Effector memory CD8-positive, alpha-beta T cell (primary cell): ENCODE data around the gene PBX1.
"Not testable (repeated sequence)": the region's sequence is repeated elsewhere in the genome, so short reads cannot be mapped to it uniquely, and the experiment has no call there.

Experiments used
- ATAC-seq: fragments of 150-1000 bp; cut with Tn5 transposase; replicated peaks from 2 replicates; pipeline ENCODE4 v1.10.0; 2021; ENCODE audit warnings: mild to moderate bottlenecking, moderate library complexity
- DNase-seq, 3 experiments: peaks; one replicate each; pipeline ENCODE4 v3.0.0; 2021
- H3K27ac Mint-ChIP-seq, 2 donors: one replicate each; pipeline ENCODE4 v1.8.0; 2022; ENCODE audit warnings: mild to moderate bottlenecking in 2 of 2, mixed read lengths in 2 of 2, moderate library complexity in 2 of 2
- H3K27me3 Mint-ChIP-seq, 2 donors: one replicate each; pipeline ENCODE4 v1.8.0; 2022; ENCODE audit warnings: mixed read lengths in 2 of 2
- H3K36me3 Mint-ChIP-seq: one replicate; pipeline ENCODE4 v1.8.0; 2022; ENCODE audit warnings: mild to moderate bottlenecking, moderate library complexity, mixed read lengths; ENCODE audit not compliant: insufficient read depth
- H3K4me1 Mint-ChIP-seq, 2 donors: one replicate each; pipeline ENCODE4 v1.8.0; 2022; ENCODE audit warnings: low read depth in 2 of 2, mixed read lengths in 2 of 2
- H3K4me3 Mint-ChIP-seq, 2 donors: one replicate each; pipeline ENCODE4 v1.8.0; 2022; ENCODE audit warnings: mild to moderate bottlenecking in 2 of 2, mixed read lengths in 2 of 2, moderate library complexity in 2 of 2
- H3K9me3 Mint-ChIP-seq, 2 donors: one replicate each; pipeline ENCODE4 v1.8.0; 2022; ENCODE audit warnings: mixed read lengths in 2 of 2
- total RNA-seq, 9 experiments: gene quantifications; one replicate each; lab custom pipeline; 2026; lab: John Stamatoyannopoulos, UW

Gene PBX1
- 0 to 3.1 (median 0.58) reads per million in 9 experiments for total RNA-seq

- DNase-seq (peak; percentile 45 to 57 (median 56)), ATAC-seq (peak; percentile 99)
These were observed at the start of gene PBX1 for GRCh38 chr1:164558461-164559341. Gene PBX1, plus strand, starts transcription at chr1:164559184.

GRCh38 chr1:164510435-164510834, 48.5 kb upstream of the PBX1 start:
- ATAC-seq (no peak), DNase-seq (no peak)
- no peak overlapping the region for H3K4me3 Mint-ChIP-seq
- H3K4me1 Mint-ChIP-seq = no peaks in the 10 kb centered on the region
- H3K9me3 Mint-ChIP-seq = peaks cover 0 to 5% of the 10 kb centered on the region in 2 donors
- H3K27me3 Mint-ChIP-seq = no peaks in the 10 kb centered on the region
- H3K36me3 Mint-ChIP-seq = no peaks in the 10 kb centered on the region
- no peak overlapping the region for H3K27ac Mint-ChIP-seq

More at GRCh38 chr1:164558461-164559341, at the start of gene PBX1:
- H3K4me3 Mint-ChIP-seq = peak within 1 kb of the TSS; percentile 71 to 72
- H3K4me1 Mint-ChIP-seq = peaks cover 2 to 7% of the 10 kb centered on the region in 2 donors
- no peaks in the 10 kb centered on the region for H3K36me3 Mint-ChIP-seq
- H3K27me3 Mint-ChIP-seq = peaks cover 11 to 13% of the 10 kb centered on the region in 2 donors
- no peak within 1 kb of the TSS for H3K27ac Mint-ChIP-seq
- H3K9me3 Mint-ChIP-seq = peaks cover 0 to 2% of the 10 kb centered on the region in 2 donors

DNA sequence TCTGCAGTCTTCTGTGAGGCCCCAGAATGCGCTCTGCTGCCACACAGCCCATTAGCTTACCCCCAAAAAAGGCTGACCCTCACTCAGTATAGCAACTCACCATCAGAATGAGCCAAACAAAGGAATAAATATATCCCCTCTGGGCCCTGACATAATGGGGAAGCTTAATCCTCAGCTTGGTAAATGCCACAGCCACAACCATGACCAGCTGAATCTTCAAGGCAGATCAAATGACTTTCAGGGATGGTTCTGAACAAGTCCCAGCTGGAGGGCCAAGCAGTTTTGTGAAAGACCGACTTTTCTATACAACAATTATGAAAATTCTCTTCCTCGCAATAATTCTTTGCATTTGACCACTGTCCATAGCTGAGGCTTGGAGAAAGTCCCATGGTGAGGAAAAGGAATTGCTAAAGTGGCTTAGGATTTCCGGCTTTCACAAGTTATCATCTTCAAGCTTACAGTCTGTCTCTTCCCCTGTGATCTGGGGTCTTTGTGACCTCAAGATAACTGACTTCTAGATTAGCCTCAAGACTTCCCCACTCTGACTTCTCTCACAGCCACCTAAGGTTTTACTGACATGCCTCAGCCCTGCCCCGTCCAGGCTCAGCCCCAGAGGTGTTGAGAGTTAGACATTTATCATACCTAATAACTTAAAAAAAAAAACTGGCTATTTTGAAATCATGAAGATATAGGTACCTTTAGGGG, 47.8 kb upstream of the PBX1 start:
- Mint-ChIP-seq H3K27ac (no peak overlapping the region), H3K9me3 (peaks cover 0 to 5% of the 10 kb centered on the region in 2 donors), H3K4me1 (no peaks in the 10 kb centered on the region), H3K36me3 (no peaks in the 10 kb centered on the region), H3K4me3 (no peak overlapping the region), H3K27me3 (no peaks in the 10 kb centered on the region)
- ATAC-seq (no peak), DNase-seq (no peak)

- H3K27ac Mint-ChIP-seq = no peak overlapping the region
- no peak for DNase-seq
- no peak for ATAC-seq
- no peaks in the 10 kb centered on the region for H3K4me1 Mint-ChIP-seq
- no peaks in the 10 kb centered on the region for H3K27me3 Mint-ChIP-seq
- peaks cover 0 to 4% of the 10 kb centered on the region in 2 donors for H3K9me3 Mint-ChIP-seq
- no peaks in the 10 kb centered on the region for H3K36me3 Mint-ChIP-seq
- no peak overlapping the region for H3K4me3 Mint-ChIP-seq
These were observed 43.8 kb upstream of the PBX1 start for GRCh38 chr1:164515231-164515630.

- Mint-ChIP-seq H3K9me3 (peaks cover 0 to 2% of the 10 kb centered on the region in 2 donors), H3K27me3 (no peaks in the 10 kb centered on the region), H3K27ac (no peak overlapping the region), H3K4me3 (no peak overlapping the region), H3K36me3 (no peaks in the 10 kb centered on the region), H3K4me1 (no peaks in the 10 kb centered on the region)
- no peak for DNase-seq
- ATAC-seq = no peak
These were observed 43.2 kb upstream of the PBX1 start for GRCh38 chr1:164515711-164516331.

DNA sequence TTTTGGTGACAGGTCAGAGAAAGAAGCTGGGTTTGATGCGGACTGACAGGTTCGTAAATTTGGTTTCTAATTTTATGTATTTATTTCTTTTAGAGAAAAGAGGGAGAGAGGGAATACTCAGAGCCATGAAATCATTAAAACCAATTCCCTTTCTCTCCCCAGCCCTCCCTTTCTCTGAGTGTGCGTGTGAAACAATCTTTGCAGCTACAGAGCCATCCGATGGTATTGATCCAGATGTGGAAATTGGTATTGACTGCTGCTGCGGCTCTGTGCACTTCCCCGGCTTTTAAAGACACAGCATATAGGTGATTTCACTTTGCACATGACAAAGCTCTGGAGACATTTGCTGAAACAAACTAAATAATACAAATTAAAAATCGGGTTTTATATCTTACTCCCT, 42.4 kb upstream of the PBX1 start:
- no peaks in the 10 kb centered on the region for H3K4me1 Mint-ChIP-seq
- DNase-seq = no peak
- no peaks in the 10 kb centered on the region for H3K36me3 Mint-ChIP-seq
- H3K27me3 Mint-ChIP-seq = no peaks in the 10 kb centered on the region
- no peak overlapping the region for H3K27ac Mint-ChIP-seq
- no peak for ATAC-seq
- H3K4me3 Mint-ChIP-seq = no peak overlapping the region
- peaks cover 0 to 2% of the 10 kb centered on the region in 2 donors for H3K9me3 Mint-ChIP-seq

DNA sequence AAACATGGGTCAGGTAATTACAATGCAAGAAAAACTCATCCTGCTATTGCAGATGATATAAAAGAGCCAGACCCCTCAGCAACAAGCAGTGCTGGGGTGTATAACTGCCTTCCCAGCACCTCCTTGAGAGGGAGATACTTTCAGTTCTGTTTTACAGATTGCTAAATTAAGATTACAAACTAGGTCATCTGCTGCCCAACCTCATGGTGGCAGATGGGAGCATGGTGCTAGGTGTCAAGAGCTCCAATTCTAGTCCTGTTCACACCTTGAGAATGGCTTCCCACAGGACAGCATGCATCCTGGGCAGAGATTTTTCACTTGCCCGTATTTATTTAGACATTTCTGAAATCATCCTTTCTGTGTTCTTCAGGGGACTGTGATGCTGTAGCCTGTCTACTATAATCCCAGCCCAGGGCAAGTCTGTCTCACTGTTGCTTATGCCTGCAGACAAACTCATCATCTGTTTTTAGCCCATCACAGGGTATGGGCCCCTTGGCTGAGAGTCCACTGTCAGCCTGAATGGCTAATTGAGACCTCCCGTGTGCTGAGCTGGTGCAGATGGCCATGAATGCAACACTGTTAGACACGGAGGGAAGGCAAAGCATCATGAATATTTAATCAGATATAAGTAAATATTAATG, 40.2 kb upstream of the PBX1 start:
- no peaks in the 10 kb centered on the region for H3K36me3 Mint-ChIP-seq
- H3K4me1 Mint-ChIP-seq = no peaks in the 10 kb centered on the region
- no peak overlapping the region for H3K4me3 Mint-ChIP-seq
- no peak for ATAC-seq
- H3K9me3 Mint-ChIP-seq = peaks cover 0 to 2% of the 10 kb centered on the region in 2 donors
- no peak overlapping the region for H3K27ac Mint-ChIP-seq
- DNase-seq = no peak
- H3K27me3 Mint-ChIP-seq = no peaks in the 10 kb centered on the region

DNA sequence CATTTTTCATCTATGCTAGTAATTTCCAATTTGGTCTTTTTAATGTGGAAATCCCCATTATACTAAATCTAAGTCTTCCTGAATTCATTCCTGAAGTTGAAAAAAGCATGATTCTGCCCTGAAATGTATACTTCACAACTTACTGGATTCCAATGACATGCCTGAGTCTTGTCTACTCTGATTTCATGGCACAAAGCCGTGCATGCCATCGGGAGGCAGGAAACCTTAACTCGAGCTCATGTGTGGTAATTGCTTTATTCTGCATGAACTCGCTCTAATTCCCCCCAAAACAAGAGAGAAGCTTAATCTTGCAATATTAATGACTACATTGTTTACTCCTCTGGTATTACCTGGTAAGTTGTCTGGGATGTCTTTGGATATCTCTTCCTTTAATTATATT, 39.6 kb upstream of the PBX1 start:
- DNase-seq (no peak), ATAC-seq (no peak)
- Mint-ChIP-seq H3K36me3 (no peaks in the 10 kb centered on the region), H3K4me1 (no peaks in the 10 kb centered on the region), H3K9me3 (peaks cover 0 to 2% of the 10 kb centered on the region in 2 donors), H3K4me3 (no peak overlapping the region), H3K27ac (no peak overlapping the region), H3K27me3 (no peaks in the 10 kb centered on the region)

DNA sequence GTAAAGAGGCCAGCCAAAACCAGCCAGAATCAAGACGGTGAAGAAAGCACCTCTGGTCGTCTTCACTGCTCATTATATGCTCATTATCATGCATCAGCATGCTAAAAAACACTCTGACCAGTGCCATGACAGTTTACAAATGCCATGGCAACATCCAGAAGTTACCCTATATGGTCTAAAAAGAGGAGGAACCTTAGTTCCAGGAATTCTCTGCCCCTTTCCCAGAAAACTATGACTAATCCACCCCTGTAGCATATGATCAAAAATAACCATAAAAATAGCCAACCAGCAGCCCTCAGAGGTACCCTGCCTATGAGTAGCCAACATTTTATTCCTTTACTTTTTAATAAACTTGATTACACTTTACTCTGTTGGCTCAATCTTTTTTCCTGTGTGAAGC, 34.2 kb upstream of the PBX1 start:
- ATAC-seq = no peak
- H3K36me3 Mint-ChIP-seq = no peaks in the 10 kb centered on the region
- peaks cover 10 to 13% of the 10 kb centered on the region in 2 donors for H3K9me3 Mint-ChIP-seq
- no peaks in the 10 kb centered on the region for H3K27me3 Mint-ChIP-seq
- no peak for DNase-seq
- H3K4me3 Mint-ChIP-seq = no peak overlapping the region
- no peak overlapping the region for H3K27ac Mint-ChIP-seq
- no peaks in the 10 kb centered on the region for H3K4me1 Mint-ChIP-seq

- Mint-ChIP-seq H3K27ac (no peak overlapping the region), H3K4me3 (no peak overlapping the region), H3K27me3 (no peaks in the 10 kb centered on the region), H3K9me3 (no peaks in the 10 kb centered on the region), H3K4me1 (no peaks in the 10 kb centered on the region), H3K36me3 (no peaks in the 10 kb centered on the region)
- DNase-seq (no peak), ATAC-seq (no peak)
These were observed 23.9 kb upstream of the PBX1 start for GRCh38 chr1:164534863-164535610.

DNA sequence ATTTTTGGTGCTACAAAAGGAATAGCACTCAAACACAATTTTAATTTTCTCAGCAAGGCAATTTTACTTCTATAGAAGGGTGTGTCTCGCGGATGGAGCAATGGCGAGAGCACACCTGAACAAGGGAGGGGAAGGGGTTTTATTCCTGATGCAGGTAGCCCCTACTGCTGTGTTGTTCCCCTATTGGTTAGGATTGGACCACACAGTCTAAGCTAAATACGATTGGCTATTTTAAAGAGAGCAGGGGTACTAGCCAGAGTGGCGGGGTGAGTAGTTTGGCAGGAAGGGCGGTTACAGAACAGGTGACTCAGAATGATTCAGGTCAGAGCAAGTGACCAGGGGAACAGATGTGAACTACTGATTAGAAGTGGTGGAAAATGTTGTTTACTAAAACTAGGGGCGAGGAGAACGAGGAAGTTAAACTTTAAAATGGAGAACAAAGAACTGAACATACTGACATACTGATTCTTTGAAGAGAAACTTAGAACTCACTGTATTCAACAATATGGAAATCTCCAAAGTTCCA, 6.5 kb upstream of the PBX1 start:
- H3K27me3 Mint-ChIP-seq, H3K4me1 Mint-ChIP-seq, H3K4me3 Mint-ChIP-seq, DNase-seq, ATAC-seq, H3K27ac Mint-ChIP-seq, H3K36me3 Mint-ChIP-seq: not testable (repeated sequence)
- peaks cover 9 to 13% of the 10 kb centered on the region in 2 donors for H3K9me3 Mint-ChIP-seq

DNA sequence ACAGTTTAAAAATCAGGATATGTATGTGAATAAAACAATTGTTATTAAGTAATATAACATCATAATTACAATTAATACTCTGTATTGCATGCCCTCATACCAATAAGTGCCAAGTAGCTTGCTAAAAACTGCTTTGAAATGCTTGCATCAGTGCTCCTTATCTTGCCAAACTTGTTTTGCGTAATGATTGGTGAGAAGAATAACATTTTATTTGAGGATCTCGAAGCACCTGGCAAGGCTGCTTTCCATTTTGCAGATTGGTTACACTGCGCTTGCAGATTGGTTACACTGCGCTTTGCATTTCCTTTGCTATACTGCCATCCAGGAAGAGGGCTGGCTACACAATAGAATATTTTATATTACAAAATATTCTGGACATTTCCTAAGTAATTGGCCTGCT, 1.7 kb upstream of the PBX1 start:
- H3K4me3 Mint-ChIP-seq = no peak overlapping the region
- H3K27ac Mint-ChIP-seq = no peak overlapping the region
- ATAC-seq = no peak
- DNase-seq = no peak
- no peaks in the 10 kb centered on the region for H3K36me3 Mint-ChIP-seq
- peaks cover 2 to 7% of the 10 kb centered on the region in 2 donors for H3K4me1 Mint-ChIP-seq
- peaks cover 6 to 7% of the 10 kb centered on the region in 2 donors for H3K9me3 Mint-ChIP-seq
- H3K27me3 Mint-ChIP-seq = peaks cover 11 to 21% of the 10 kb centered on the region in 2 donors
